ENCODE results near the gene LMF1.

DNA sequence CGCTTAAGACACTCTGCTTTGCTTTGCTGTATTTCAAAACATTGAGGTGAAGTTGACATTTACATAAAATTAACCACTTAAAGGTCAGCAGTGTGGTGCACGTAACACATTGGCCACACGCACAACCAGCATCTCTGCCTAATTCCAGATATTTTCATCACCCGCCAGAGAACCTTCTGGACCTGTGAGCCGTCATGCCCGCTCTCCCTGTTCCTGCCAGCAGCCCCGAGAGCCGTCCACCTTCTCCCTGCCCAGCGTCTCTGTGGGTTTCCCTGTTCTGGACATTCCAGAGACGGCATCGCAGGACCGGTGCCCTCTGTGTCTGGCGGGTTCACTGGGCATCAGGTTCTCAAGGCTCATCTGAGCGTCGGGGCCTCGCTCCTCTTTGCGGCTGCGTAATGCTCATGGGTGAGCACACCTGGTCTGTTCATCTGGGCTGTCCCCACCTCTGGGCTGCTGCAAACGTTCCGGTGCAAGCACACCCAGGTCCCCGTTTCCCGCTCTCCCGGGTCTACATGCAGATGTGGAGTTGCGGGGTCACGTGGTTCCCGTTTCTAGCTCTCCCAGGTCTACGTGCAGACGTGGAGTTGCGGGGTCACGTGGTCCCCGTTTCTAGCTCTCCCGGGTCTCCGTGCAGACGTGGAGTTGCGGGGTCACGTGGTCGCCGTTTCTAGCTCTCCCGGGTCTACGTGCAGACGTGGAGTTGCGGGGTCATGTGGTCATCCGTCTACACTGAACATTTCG lies 122.1 kb downstream of the LMF1 start:
- TF ChIP-seq CTCF (IDR thresholded peaks at IDR 0.05) = no peak
- no peak for TF ChIP-seq POLR2A (IDR thresholded peaks at IDR 0.05)
